ENCODE data around the gene CPED1.
"Not testable (repeated sequence)": the region's sequence is repeated elsewhere in the genome, so short reads cannot be mapped to it uniquely, and the experiment has no call there.

CPED1 gene

DNA sequence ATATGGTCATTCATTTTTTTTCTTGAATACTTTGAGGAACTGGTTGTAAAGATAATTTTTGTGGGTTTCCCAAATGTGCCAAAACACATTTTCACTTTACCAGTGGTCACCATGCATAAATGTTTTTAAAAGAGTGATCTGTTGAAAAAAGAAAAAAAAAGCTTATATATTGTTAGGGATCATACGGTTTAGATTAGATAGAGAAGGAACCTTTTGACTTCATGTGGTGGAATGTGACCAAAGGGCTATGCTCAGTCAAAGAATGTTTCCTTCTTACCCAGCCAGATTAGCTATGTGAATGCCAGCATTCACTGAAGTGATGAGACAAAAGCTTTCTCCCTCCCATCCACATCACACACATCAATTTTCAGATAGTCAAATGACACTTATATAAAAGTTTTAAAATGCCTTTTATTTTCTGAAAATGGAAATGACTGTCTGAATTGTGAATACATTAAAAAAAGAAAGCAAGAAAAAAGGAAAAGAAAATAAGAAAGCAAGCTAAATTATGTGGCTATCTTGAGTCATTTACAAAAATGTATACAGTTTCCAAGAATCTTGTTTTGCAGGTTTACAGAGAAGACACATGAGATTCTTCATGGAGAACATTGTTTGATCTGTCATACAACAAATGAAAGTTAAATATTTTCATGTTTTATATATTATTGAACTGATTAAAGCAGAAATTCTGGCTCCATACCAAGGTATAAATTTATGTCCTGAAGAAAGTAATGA lies 8.6 kb upstream of the CPED1 start:
- in situ Hi-C loops (cut with HindIII; ENCODE audit: low sequenced_read_pairs), result no loop called here

DNA sequence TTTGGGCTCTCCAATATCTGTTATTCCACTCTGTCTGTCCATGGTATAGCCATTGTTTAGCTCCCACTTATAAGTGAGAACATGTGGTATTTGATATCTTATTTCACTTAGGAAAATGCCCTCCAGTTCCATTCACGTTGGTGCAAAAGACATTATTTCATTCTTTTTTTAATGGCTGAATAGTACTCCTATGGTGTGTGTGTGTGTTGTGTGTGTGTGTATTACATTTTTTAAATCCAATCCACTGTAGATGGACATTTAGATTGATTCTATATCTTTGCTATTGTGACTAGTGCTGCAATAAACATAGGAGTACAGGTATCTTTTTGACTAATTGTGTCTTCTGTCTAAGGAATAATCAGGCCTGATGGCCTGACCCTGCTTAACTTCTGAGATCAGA lies 7.4 kb upstream of the CPED1 start:
- in situ Hi-C loops (cut with HindIII; ENCODE audit: low sequenced_read_pairs), result no loop called here

DNA sequence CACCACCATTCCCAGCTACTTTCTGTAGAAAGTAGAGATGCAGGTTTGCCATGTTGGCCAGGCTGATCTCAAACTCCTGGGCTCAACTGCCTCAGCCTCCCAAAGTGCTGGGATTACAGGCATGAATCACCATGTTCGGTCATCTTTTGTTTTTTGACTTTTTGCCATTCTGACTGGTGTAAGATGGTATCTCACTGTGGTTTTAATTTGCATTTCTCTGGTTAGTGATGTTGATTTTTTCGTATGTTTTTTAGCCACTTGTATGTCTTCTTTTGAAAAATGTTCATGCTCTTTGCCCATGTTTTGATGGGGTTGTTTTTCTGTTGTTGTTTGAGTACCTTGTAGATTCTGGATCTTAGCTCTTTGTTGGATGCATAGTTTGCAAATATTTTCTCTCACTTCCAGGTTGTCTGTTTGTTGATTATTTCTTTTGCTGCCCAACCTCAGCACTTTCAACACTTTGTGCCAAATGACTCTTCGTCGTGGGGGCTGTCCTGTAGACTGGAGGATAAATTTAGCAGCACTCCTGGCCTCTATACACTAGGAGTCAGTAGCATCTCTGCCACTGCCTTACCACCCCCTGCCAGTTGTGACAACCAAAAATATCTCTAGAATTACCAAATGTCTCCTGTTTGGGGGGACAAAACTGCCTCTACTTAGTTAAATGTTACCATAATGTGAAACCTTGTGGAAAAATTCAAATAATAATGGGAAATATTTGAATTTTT lies 6.5 kb upstream of the CPED1 start:
- in situ Hi-C loops (cut with HindIII; ENCODE audit: low sequenced_read_pairs), result no loop called here

DNA sequence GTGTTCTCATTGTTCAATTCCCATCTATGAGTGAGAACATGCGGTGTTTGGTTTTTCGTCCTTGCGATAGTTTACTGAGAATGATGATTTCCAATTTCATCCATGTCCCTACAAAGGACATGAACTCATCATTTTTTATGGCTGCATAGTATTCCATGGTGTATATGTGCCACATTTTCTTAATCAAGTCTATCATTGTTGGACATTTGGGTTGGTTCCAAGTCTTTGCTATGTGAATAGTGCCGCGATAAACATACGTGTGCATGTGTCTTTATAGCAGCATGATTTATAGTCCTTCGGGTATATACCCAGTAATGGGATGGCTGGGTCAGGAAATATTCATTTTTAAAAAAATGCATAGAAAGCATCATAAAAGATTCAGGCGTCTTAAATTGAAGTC lies 4.9 kb upstream of the CPED1 start:
- in situ Hi-C loops (cut with HindIII; ENCODE audit: low sequenced_read_pairs), result not testable (repeated sequence)

DNA sequence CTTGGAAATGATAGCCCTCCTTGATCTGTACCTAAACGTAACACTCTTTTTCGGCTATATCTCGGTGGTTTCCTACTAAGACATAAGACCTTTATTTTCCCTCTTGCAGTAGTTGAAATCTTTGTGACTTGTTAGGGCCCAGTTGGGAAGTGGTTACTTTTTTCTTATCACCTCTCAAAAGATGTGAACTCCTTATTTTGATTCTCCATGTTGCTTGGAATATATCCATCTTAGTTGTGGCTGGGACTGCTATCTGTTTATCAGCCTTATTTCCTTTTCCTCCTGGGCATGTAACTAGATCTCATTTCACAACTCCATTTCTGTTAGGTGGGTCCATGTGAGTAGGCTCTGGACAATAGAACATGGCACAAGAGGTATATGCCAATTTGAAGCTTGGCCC lies 4.1 kb upstream of the CPED1 start:
- in situ Hi-C loops (cut with HindIII; ENCODE audit: low sequenced_read_pairs), result no loop called here

DNA sequence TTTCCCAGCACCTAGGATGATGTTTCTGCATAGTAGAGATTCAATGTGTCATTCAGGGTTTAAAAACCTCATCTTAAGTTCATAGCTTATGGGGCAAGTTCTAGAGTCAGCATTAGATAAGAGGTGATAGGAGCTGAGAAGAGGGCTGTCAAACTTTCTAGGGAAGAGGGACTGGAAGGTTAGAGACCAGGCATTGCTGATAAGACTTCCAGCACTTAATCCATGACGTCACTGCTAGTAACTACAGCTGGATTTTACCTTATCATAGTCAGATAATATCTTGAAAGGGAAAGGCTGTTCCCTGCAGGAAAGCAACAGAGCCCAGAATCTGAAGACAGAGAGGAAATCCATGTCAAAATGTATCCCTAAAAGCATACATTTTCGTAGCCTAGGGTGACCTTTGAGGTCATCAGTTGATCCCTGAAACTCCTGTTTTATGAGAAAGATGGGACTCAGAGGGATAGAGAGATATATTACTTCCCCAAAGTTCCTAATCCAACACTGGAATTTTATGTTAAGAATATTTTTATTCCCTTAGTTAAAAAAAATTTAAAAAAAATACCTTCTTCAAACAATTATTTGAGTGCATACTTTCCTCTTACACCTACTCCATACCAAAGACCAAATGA lies 3.3 kb upstream of the CPED1 start:
- in situ Hi-C loops (cut with HindIII; ENCODE audit: low sequenced_read_pairs), result no loop called here

DNA sequence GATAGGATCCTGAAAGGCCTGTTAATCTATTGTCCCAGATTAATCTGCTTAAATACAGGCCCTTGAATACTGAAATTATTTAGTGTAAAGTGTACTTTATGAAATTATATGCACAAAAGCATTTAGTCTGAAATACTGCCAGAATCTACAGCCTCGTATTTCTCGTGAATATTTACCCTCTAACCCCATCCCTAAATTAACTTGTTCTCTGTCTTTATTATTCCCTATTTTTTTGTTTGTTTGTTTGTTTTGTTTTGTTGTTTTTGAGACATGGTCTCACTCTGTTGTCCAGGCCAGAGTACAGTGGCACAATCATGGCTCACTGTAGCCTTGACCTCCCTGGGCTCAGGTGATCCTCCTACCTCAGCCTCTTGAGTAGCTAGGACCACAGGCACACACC lies 2.7 kb upstream of the CPED1 start:
- in situ Hi-C loops (cut with HindIII; ENCODE audit: low sequenced_read_pairs), result no loop called here

DNA sequence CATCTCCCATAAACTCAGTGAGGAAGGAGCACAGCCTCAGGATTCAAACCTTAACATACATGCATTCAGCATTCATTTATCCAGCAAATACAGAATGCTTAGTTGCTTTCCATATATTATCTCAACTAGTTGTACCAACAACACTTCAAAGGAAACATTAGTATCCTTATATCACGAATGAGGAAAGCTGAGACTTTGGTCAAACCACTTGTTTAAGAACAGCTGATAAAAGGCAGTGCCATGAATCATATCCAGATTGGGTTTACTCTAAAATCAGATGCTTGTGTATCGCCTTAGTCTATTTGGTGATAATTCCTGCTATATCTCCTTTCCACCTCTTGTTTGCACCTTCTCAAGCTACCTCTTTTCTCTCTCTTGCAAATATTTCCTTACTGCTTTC lies 1.9 kb upstream of the CPED1 start:
- in situ Hi-C loops (cut with HindIII; ENCODE audit: low sequenced_read_pairs), result no loop called here

DNA sequence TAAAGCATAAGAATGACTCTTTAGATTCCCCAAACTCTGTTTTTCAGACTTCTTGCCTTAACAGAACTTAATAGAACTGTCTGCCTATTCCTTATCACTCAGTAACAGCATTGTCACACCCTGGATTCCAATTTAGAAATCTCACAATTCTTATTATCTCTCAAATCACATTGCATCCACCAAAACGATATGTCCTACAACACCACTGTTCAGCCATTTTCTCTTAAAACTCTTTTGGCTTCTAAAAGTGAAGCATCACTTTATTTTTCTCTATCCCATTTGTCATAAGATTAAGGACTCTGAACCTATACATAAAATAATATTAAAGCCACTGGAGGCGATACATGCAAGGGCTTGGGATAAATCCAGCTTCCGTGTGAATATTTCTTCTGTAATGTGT lies 1.2 kb upstream of the CPED1 start:
- in situ Hi-C loops (cut with HindIII; ENCODE audit: low sequenced_read_pairs), result no loop called here

DNA sequence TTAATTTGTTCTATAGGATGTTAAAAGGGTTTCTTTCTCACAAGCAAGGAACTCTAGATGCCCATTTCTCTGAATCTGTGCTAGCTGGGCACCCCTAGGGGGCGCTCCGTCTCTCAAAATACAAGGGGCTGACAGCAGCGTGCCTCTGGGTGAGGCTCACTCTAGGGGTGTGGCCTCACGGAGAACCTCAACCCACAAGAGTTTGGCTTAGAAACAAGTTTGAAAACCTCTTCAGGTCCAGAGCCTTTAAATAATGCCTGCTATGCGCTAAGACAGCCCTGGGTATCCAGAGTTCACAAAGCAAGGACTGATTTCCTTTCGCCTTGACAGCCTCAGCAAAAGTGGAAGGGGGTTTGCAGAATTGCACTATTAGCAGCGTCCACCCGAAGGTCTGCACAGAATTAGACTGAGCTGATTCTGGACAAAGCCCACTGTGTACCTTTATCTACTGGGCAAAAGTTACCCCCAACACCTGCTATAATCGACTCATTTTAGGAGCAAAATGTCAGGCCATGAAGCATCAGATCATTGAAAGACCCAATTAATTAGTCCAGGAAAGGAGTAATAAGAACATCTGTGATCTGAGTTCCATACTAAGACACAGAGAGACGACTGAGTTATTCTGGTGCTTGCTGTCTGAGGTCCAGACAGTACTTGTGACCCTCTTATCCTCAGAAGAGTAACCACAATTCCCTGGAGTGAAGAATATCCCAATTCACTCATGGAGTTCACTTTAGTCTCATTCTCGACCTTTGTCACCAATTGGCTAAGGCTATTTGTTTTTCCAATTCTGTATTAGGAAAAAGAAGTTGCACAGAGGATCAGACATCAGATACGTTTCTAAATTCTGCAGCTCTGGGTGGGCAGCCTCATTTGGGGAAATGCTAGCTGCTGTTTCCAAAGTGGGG lies 574 bp upstream of the CPED1 start:
- in situ Hi-C loops (cut with HindIII; ENCODE audit: low sequenced_read_pairs), result no loop called here

DNA sequence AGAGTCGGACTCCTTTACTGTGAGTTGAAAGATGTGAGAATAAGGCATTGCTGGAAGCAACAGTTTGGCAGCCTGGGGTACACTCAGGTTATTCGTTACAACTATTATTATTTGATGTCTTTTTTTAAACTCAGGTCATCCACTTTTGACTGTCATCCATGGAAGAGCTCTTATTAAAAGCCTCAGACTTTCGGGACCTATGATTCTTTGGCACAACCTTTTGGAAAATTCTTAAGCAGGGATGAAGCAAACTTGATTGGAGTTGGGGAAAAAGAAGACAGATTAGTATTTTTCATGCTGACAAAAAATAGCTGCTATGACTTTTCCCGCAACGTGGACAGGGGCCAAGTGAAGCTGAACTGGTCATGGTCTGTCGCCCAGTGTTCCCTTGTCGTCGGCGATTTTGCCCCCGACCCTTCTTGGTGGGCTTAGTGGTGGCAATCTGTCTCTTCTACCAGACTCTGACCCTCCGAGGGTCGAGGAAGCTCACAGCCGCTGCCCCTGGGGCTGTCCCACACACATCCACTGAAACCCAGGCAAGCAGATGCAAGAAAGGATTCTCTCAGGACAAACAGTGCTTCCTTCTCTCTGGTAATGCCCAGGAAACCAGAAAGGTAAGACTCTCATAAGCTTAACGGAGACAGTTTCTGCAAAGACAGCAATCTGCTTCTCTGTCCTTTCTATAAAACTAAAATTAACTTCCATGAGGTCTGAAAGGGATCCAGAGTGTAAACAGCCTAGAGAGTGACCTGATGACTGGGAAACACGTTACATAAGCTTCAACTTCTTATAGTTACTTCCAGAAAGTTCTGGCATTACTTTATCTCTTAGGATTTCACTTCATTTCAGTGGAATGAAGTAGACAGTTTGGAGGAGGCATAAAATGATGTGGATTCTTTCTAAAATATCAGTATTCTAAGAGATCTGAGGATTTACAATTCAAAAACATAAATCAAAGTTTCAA lies 1.0 kb downstream of the CPED1 start:
- in situ Hi-C loops (cut with HindIII; ENCODE audit: low sequenced_read_pairs), result no loop called here

DNA sequence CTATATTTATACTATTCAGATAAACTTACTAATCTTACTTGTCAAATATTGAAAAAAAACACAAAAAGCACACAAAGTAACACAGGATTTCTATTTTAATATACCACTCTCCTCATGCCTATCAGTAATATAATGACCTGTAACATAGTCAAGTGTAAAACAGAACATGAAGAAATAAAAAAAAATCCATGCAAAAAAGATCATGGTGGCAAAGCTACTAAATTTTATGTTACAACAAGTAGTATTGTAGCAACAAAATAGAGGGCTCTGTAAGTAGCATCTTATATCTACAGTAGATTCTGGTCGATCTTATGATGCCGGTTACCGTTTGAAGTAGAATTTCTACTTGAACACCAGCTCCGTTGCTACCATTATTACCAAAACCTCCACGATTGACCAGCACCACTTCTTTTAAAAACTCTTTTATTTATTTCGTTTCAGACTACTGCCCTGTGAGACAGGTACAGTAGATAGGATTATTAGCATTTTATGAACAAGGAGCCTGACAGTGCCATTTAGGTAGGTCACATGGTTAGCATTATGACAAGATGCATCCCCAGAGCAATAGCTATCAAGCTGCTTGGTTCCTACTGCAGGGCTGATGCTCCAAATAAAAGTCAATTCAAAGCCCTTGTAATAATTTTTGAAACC lies 2.1 kb downstream of the CPED1 start:
- in situ Hi-C loops (cut with HindIII; ENCODE audit: low sequenced_read_pairs), result no loop called here

DNA sequence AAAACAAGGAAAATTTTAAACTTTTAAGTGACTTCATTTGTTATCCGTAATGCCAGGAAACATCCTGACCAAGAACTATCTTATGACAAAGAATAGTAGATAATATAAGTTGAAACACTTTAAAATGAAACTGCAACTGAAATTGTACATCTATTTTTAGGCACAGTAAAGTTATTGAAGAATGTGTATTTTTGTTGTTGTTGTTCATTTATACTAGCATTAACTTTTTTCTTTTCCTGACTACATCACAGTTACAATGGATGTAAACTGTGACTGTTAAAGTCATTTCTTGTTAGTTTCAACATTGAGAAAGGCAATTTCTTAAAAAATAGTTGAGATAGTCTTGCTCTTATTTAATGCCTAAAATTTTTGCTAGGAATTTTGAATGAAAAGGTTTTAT lies 2.6 kb downstream of the CPED1 start:
- in situ Hi-C loops (cut with HindIII; ENCODE audit: low sequenced_read_pairs), result no loop called here

DNA sequence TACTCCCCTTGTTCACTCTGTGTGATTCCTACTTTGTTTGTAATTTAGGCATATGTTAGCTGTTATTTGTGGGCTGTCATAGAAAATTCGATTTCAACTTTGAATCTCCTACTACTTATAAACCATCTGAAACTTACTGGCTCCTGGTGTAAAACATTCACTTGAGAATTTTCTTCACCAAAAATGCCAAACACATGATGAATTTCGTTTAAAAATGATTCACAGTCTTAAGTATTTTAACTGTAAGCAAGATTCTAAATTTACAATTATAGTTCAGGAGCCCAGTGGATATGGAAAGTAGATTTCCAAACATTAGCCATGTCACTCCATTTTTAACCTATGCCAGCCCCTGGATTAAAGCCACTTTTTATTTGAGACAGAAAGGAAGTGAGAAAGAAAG lies 3.1 kb downstream of the CPED1 start:
- in situ Hi-C loops (cut with HindIII; ENCODE audit: low sequenced_read_pairs), result no loop called here

DNA sequence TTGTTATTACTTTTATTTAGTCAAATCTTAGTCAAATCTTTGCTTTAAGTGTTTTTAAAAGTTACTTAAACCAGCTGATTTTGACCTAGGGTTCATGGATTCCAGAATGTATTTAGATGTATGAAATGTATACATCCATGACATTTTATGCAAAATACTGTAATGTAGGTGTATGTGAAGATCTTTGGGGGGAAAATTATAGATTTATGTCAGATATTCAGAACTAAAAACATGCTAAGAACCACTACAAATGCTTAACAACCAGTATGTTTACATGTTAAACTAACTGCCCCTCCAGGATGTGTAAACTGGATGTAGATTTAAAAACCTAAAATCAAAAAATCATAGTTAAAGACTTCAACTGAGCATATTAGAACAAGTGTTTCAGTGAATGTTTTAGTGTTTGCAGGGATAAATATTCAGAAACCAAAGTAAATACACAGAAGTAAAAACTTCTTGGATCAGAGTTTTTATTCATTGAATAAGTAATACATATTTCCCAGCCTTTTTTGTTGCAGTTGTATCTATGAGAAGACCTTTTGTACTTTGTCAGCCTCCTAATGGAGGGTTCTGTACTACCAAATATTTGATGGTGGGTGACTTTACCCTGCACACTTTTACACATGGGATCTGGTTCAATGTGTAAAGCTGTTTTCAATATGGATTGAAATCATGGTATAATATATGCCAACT lies 3.9 kb downstream of the CPED1 start:
- in situ Hi-C loops (cut with HindIII; ENCODE audit: low sequenced_read_pairs), result no loop called here

DNA sequence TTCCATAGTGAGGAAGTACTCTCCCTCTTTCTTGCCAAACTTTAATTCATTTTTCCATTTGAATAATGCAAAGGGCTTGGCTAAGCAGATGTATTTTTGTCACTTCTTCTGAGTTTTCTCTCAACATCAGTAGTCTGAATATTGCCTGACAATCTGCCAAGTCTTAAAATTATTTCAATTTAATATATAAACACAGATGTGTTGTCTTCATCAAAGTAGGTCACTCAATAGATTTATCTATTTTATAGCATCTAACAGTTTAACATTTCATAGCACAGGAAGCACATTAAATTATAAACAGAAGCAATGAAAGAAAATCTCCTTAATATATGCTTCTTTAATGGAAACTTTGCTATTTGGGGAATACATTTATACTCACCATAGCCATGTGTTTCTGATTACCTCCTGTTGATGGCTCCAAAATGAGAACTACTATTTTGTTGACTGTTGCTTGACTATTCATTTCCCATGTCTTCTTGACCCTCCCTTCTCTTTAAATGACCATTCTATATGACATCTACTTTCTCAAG lies 4.5 kb downstream of the CPED1 start:
- in situ Hi-C loops (cut with HindIII; ENCODE audit: low sequenced_read_pairs), result no loop called here

DNA sequence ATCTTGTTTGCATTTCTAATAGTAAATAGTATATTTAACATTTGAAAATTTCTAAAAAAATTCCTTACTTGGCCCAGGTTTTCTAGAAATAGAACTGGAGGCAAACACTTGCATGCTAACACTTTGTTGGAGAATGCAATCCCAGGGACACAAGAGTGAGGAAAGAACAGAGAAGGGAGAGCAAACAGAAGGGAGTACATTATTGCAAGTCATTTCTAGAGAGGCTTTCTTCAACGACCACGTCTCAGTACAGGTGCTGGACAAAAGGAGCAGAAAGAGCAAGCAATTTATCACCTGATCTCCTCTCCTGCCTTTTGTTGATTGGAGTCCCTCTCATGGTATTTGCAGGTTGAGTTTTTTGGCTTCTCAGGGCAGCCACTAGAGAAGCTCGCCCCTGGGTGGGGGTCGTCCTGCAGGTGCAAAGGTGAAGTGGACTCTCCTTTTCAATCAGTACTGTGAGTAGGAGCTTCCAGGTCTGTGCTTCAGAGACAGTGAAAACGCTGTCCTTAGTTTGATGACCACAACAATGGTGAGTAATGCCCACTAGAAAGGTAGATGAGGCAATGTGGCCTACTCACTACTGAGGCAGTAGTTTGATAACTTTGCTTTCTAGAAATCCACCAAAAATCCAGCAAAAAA lies 5.2 kb downstream of the CPED1 start:
- in situ Hi-C loops (cut with HindIII; ENCODE audit: low sequenced_read_pairs), result no loop called here
